C4-2B (cell line): ENCODE measurements around the gene ZNF3.
"Not testable (repeated sequence)": the region's sequence is repeated elsewhere in the genome, so short reads cannot be mapped to it uniquely, and the experiment has no call there.

Source experiments
- H3K27ac ChIP-seq: fragments of 450-650 bp; 2 replicates; pipeline ENCODE4 v1.5.1; 2017
- ZFX ChIP-seq: fragments of 450-650 bp; IDR thresholded peaks from 2 replicates; pipeline ENCODE4 v1.6.1; 2017
- TF ChIP-seq, protein P1 (sequence below): fragments of 450-650 bp; conservative IDR thresholded peaks from 2 replicates; pipeline ENCODE4 v1.5.1; 2017; ENCODE audit warnings: mild to moderate bottlenecking

Gene ZNF3

DNA sequence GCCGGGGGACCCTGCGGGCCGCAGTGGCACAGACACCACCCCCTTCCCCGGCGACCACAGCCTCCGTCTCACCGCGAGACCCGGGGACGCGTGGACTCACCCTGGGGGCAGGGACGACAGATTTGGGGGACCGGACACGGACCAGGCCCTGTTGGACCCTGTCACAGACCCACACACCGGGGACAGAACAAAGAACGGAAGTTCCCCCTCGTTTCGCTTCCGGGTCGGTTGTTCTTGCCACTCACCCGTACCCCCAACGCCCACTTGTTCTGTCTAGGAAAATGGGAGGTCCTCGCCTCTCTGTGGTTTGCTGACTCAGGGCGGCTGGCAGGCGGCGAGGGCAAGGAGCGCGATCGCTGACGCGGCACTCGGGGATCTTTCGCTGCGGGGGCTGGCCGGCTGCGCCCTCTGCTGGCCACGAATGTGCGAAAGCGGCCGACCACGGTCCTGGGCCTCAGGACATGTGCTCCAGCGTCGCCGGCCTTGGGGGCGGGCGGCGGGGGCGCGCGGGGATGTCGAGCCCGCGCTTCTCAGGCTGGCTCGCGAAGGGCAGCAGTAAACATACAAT, at the start of gene ZNF3:
Gene ZNF3 (minus strand): TSS at position 189 of the 568 bp plus-strand sequence. CDS start 4,366 bp downstream, outside the sequence.
- TF ChIP-seq, protein P1, sequence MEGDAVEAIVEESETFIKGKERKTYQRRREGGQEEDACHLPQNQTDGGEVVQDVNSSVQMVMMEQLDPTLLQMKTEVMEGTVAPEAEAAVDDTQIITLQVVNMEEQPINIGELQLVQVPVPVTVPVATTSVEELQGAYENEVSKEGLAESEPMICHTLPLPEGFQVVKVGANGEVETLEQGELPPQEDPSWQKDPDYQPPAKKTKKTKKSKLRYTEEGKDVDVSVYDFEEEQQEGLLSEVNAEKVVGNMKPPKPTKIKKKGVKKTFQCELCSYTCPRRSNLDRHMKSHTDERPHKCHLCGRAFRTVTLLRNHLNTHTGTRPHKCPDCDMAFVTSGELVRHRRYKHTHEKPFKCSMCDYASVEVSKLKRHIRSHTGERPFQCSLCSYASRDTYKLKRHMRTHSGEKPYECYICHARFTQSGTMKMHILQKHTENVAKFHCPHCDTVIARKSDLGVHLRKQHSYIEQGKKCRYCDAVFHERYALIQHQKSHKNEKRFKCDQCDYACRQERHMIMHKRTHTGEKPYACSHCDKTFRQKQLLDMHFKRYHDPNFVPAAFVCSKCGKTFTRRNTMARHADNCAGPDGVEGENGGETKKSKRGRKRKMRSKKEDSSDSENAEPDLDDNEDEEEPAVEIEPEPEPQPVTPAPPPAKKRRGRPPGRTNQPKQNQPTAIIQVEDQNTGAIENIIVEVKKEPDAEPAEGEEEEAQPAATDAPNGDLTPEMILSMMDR = peak; percentile 100
- peak; percentile 95; the same call in 1 of the 2 replicates for TF ChIP-seq ZFX

DNA sequence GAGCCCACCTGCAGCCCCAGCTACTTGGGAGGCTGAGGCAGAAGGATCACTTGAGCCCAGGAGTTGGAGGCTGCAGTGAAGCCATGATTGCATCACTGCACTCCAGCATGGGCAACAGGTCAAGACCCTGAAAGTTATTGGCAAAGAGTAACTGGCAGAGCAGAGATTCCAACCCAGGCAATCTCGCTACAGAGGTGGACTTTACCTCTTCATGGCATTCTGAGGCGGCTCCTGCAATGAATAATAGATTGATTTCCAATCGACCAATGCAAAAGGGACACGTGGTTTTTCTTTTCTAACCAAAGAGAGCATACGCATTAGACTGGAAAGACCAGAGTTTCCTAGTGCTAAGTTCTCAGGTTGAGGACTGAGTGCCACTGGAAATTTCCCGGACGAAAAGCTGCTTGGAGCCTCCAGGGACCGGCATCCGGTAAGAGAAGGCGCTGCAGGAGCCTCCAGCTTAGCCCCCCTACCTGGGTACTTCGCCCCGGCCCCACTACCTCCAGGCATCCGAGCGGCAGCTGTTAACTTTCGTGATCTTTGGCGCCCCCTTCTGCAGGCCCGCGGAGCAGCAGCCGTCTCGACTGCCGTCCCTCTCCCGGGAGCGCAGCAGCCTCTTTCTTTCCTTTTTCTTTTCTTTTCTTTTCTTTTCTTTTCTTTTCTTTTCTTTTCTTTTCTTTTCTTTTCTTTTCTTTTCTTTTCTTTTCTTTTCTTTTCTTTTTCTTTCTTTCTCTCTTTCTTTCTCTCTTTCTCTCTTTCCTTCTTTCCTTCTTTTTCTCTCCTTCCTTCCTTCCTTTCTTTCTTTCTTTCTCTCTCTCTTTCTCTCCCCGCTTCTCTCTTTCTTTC, 49.3 kb upstream of the ZNF3 start:
- TF ChIP-seq, protein P1 = peak; percentile 98
- no peak for TF ChIP-seq ZFX
- no peak overlapping the region for H3K27ac ChIP-seq

More for the DNA sequence above, at the start of gene ZNF3:
- H3K27ac ChIP-seq = peak within 1 kb of the TSS; percentile 92

DNA sequence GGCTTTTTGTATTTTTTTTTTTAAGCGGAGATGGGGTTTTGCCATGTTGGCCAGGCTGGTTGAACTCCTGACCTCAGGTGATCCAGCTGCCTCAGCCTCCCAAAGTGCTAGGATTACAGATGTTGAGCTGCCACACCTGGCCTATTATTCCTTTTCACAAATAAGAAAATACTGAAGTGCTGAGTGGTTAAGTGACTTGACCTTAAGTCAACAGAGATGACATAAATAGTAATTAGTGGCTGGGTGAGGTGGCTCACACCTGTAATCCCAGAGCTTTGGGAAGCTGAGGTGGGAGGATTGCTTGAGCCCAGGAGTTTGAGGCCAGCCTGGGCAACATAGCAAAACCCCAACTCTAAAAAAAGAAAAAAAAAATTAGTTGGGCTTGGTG, 48.7 kb upstream of the ZNF3 start:
- H3K27ac ChIP-seq = not testable (repeated sequence)

DNA sequence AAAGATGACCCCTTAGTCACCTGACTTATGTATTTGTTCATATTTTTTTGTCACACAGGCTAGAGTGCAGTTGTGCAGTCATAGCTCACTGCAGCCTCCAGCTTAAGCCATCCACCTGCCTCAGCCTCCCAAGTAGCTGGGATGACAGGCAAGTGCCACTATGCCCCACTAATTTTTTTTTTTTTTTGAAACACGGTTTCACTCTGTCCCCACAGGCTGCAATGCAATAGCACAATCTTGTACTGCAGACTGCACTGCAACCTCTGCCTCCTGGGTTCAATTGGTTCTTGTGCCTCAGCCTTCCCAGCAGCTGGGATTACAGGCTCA, 47.1 kb upstream of the ZNF3 start:
- H3K27ac ChIP-seq = no peak overlapping the region
- TF ChIP-seq ZFX = no peak
- TF ChIP-seq, protein P1 = no peak

DNA sequence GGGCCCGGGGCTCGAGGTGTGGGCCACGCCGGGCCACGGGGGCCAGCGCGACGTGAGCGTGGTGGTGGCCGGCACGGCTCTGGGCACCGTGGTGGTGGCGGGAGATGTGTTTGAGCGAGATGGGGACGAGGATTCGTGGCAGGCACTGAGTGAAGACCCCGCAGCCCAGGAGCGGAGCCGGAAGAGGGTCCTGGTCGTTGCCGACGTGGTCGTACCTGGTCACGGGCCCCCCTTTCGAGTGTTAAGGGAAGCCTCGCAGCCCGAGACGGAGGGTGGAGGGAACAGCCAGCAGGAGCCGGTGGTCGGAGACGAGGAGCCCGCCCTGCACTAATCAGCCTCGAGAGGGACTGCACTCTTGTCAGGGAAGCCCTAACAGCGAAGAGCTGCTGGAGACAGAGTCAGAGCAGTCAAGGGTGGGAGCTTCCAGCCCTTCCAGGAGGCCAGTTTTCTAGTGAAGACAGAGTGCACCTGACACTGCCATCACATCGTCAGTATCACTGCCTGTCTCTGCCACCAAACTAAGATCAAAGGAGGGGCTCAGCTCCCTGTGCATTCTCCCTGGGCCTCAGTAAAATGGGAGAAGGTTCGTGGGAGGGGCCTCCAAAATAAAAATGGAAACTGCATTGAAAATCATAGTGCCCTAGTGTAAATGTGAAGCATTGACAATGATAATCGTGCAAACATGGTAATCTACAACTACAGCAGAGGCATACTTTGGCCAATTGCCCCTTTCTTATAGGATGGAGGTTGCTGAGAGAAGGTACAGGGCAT, 46.5 kb upstream of the ZNF3 start:
- TF ChIP-seq ZFX = no peak
- TF ChIP-seq, protein P1 = no peak

DNA sequence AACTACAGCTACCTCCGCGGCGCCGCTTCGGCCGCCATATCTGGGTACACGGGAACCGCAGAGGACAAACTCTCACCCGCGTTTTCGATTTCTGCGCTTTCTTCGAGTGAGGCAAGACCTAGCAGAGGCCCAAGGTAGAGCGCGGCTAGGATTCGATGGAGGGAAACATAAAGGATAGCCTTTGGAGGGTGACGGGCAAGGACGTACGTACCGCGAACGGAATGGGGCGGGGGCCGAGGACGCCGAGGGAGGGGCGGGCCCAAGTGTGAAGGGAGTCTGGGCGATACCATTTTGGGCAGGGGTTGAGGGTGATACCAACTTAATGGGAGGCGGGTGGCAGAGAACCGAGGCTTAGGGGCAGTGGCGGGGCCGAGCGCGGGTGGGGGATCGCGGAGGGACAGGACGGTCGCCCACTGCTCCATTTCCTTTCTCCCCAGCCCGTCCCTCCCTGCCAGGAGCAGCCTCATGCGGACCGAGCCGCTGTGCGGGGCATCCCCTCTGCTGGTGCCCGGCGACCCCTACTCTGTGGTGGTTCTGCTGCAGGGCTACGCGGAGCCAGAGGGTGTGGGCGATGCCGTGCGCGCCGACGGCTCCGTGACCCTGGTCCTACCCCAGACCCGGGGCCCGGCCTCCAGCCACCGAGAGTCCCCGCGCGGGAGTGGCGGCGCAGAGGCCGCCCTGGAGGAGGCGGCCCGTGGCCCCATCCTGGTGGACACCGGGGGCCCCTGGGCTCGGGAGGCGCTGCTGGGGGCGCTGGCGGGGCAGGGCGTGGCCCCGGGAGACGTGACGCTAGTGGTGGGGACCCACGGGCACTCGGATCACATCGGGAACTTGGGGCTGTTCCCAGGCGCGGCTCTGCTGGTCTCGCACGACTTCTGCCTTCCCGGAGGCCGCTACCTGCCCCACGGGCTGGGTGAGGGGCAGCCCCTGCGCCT, 45.7 kb upstream of the ZNF3 start, which contains the start of gene MBLAC1:
Gene MBLAC1 (plus strand): TSS at position 37 of the 935 bp plus-strand sequence. CDS start 429 bp downstream, at position 466.
- TF ChIP-seq ZFX = peak; percentile 86; the same call in 1 of the 2 replicates
- TF ChIP-seq, protein P1 = no peak
- H3K27ac ChIP-seq = peak within 1 kb of the TSS; percentile 95

More for the DNA sequence above, 46.5 kb upstream of the ZNF3 start:
- peak overlapping the region; percentile 95 for H3K27ac ChIP-seq
